ENCODE results near the gene CMIP.

GRCh38 chr16:81461766-81462165 is 17.2 kb downstream of the CMIP start:
- TF ChIP-seq GATA3 (IDR thresholded peaks at IDR 0.05; ENCODE audit: low read depth, low read length), result no peak
- no peak for TF ChIP-seq GATA2 (IDR thresholded peaks at IDR 0.05; ENCODE audit: low read depth, low read length)

Data from SH-SY5Y (cell line).